A549 (cell line): ENCODE data around the gene PERM1.

Source experiments
- BHLHE40 ChIP-seq: IDR thresholded peaks from 2 replicates; pipeline ENCODE4 v1.6.1; 2012; ENCODE audit warnings: low read depth, low read length, inconsistent platforms
- NPAS2 ChIP-seq: fragments of 250-450 bp; sonication (Bioruptor Pico); IDR thresholded peaks from 2 replicates; pipeline ENCODE4 v1.8.0; 2022; ENCODE audit warnings: mild to moderate bottlenecking, moderate library complexity, borderline replicate concordance
- POLR2A ChIP-seq: IDR thresholded peaks from 2 replicates; pipeline ENCODE4 v1.6.1; 2012; ENCODE audit warnings: mild to moderate bottlenecking, low read length
- SREBF2 ChIP-seq: fragments of 450-650 bp; IDR thresholded peaks from 2 replicates; pipeline ENCODE4 v1.6.1; 2014; ENCODE audit warnings: mild to moderate bottlenecking, moderate library complexity
- TF ChIP-seq, protein P1 (sequence below): fragments of >200 bp; sonication (Bioruptor Twin); formaldehyde crosslinking; IDR thresholded peaks from 3 replicates; pipeline ENCODE4 v1.5.1; 2016
- TF ChIP-seq, protein P2 (sequence below): IDR thresholded peaks from 2 replicates; pipeline ENCODE4 v1.6.1; 2012
- TF ChIP-seq, protein P3 (sequence below): fragments of 450-650 bp; IDR thresholded peaks from 2 replicates; pipeline ENCODE4 v1.6.1; 2014; ENCODE audit warnings: antibody characterized with exemption

DNA sequence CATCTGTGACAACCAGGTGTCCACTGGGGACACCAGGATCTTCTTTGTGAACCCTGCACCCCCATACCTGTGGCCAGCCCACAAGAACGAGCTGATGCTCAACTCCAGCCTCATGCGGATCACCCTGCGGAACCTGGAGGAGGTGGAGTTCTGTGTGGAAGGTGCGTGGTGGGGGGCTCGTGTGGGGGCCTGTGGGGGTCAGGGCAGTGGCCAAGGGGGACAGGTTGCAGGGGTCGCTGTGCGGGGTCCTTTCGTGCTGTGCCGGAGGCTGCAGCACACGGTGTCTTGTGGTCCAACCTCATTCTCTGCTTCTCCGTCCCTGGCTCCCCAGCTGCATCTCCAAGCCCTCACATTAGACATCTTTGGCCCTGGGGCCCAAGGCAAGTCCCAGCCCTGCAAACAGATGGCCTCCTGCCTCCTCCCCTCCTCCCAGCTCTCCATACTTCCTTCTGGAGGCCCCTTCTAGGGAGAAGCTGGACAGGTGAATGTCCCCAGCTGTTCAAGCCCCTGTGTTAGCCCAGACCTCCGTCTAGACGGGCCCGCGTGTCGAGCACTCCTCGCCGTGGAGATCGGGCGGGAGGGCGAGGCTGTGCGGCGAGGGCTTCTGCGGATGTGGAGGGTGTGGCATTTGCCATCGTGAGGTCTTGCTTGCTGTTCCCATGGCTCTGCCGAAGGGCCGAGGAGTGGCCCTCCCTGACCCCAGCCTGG is 40.6 kb upstream of the PERM1 start:
- TF ChIP-seq NPAS2 (CRISPR knock-in tag), result no peak
- TF ChIP-seq BHLHE40, result no peak
- TF ChIP-seq, protein P1, sequence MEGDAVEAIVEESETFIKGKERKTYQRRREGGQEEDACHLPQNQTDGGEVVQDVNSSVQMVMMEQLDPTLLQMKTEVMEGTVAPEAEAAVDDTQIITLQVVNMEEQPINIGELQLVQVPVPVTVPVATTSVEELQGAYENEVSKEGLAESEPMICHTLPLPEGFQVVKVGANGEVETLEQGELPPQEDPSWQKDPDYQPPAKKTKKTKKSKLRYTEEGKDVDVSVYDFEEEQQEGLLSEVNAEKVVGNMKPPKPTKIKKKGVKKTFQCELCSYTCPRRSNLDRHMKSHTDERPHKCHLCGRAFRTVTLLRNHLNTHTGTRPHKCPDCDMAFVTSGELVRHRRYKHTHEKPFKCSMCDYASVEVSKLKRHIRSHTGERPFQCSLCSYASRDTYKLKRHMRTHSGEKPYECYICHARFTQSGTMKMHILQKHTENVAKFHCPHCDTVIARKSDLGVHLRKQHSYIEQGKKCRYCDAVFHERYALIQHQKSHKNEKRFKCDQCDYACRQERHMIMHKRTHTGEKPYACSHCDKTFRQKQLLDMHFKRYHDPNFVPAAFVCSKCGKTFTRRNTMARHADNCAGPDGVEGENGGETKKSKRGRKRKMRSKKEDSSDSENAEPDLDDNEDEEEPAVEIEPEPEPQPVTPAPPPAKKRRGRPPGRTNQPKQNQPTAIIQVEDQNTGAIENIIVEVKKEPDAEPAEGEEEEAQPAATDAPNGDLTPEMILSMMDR, result no peak
- TF ChIP-seq, protein P2, sequence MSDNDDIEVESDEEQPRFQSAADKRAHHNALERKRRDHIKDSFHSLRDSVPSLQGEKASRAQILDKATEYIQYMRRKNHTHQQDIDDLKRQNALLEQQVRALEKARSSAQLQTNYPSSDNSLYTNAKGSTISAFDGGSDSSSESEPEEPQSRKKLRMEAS, result 0 out of 2 replicates have a peak, but pooled peaks have one; percentile 3
- TF ChIP-seq, protein P3, sequence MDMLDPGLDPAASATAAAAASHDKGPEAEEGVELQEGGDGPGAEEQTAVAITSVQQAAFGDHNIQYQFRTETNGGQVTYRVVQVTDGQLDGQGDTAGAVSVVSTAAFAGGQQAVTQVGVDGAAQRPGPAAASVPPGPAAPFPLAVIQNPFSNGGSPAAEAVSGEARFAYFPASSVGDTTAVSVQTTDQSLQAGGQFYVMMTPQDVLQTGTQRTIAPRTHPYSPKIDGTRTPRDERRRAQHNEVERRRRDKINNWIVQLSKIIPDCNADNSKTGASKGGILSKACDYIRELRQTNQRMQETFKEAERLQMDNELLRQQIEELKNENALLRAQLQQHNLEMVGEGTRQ, result no peak
- no peak for TF ChIP-seq POLR2A
- no peak for TF ChIP-seq SREBF2
